ENCODE data around the gene ACE.

ACE gene

DNA sequence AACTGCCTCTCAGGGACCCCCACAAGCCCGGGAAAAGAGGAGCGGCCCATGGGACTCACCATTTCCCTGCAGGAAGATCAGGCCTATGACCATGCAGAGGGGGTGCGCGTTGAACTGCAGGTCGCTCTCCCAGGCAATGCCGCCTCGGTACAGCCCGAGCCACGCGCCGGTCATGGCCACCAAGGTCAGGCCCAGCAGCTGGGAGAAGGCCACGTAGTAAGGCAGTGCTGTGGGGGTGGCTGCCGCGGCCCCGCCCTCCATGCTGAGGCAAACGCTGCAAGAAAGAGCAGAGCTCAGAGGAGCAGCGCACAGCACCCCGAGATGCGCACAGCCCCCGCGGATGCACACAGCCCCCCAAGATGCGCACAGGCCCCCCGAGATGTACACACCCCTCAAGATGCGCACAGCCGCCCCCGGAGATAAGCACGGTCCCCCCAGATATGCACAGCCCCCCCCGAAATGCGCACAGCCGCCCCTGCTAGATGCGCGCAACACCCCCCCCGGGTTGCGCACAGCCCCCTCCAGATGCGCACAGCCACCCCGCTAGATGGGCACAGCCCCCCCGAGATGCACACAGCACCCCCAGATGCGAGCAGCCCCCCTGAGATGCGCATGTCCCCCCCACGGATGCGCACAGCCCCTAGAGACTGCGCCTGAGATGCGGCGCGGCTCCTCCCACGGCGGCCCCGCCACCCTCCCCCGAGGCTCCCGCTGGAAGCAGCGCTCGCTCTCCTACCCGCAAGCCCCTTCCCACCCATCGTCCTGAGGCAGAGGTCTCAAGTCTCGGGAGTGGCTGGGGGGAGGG is 39.4 kb upstream of the ACE start:
- no peak for TF ChIP-seq POLR2A (IDR thresholded peaks at IDR 0.05; ENCODE audit: low read depth, low read length)
- no peak for TF ChIP-seq TAF1 (IDR thresholded peaks at IDR 0.05; ENCODE audit: borderline replicate concordance, low read depth, low read length)
- no peak for TF ChIP-seq POLR2AphosphoS5 (IDR thresholded peaks at IDR 0.05; ENCODE audit: low read depth, low read length)
- FAIRE-seq (no peak), DNase-seq (ENCODE audit: insufficient read length) (no peak)

DNA sequence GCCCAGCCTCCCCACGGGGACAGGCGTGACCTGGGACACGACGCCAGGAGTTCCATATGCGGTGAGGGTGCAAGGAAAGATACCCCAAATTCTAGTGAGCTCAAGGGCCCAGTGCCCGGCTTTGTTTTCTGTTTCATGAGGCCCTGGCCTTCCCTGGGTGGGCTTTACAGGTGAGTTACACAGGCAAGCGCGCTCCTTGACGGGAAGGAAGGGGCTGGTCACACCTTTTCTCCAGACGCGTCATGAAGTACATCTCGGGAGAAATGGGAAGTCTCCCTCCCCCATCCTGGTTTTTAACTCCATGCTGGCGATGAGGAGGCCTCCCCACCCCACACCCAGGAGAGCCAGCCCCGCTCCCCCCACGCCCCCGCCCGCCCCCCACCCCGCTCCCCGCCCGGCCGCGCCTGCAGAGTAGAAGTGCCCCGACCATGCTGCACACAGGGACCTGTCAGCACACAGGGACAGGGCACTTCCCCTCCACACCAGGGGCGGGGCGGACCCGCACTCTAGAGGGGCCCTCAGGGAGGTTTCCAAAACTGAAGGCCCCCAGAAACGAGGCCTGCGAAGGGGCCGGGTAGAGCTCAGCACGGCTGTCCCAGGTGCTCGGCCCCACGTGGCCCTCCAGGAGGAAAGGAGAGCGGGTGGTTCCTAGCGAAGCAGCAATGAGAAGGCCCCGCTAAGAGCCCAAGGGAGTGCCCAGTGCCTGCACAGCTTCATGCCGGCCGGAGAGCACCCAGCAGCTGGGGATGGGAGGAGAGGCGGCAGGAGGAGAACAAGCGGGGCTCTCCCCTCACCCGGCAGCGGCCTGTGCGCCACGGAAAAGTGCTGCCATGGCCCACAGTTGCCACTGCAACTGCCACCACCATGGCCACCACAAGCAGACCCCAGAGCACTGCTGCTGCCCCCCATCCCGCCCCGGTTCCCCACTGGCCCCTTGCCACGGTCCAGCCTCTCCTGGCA is 38.5 kb upstream of the ACE start:
- DNase-seq (ENCODE audit: insufficient read length) (no peak), FAIRE-seq (no peak)
- TF ChIP-seq TAF1 (IDR thresholded peaks at IDR 0.05; ENCODE audit: borderline replicate concordance, low read depth, low read length), result no peak
- TF ChIP-seq POLR2A (IDR thresholded peaks at IDR 0.05; ENCODE audit: low read depth, low read length), result no peak
- TF ChIP-seq POLR2AphosphoS5 (IDR thresholded peaks at IDR 0.05; ENCODE audit: low read depth, low read length), result no peak

DNA sequence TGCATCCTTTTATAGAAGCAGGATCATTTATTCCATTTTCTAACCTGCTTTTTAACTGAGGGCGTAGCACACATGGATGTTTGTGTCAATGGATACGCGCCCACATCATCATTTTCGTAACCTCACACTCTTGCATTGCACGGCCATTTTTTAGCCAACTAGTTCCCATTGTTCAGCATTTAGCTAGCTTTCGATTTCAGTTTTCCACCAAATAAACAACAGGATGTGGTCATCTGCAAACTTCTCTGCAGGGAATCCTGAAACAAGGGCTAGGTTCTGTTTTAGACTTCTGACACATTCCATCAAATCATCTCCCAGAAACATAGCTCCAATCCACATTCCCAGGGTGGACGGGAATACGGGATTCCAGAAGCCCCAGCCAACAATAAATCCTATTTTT is 37.2 kb upstream of the ACE start:
- TF ChIP-seq TAF1 (IDR thresholded peaks at IDR 0.05; ENCODE audit: borderline replicate concordance, low read depth, low read length), result no peak
- no peak for TF ChIP-seq POLR2AphosphoS5 (IDR thresholded peaks at IDR 0.05; ENCODE audit: low read depth, low read length)
- no peak for TF ChIP-seq POLR2A (IDR thresholded peaks at IDR 0.05; ENCODE audit: low read depth, low read length)
- FAIRE-seq (no peak), DNase-seq (ENCODE audit: insufficient read length) (no peak)

DNA sequence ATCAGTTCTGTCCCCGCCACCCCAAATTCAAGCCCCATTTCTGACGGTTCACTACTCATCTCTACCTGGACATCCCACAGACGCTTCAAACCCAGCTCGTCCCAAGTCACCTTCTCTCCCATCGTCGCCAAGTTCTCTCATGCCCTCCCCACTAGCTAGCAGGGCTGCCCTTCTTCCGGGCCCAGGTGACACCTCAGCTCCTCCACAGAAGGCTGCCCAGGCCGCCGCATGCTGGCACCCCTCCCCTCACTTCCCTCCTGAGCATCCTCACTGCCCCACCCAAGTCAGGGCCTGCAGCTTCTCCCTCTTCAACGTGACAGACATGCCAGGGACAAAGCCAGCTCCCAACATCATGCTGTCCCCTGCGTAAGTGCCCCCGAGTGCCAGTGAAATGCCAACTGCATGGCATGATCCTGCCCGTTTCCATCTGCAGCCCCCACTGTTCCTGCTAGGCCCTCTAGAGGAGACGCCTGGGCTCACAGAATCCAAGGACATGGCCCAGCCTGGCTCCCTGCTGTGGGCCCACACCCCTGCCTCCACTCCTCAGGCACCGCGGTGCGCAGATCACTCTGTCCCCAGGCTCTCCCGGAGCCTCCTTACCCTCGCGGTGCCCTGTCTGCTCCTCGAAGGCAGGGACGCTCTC is 36.6 kb upstream of the ACE start:
- DNase-seq (ENCODE audit: insufficient read length) (no peak), FAIRE-seq (no peak)
- TF ChIP-seq TAF1 (IDR thresholded peaks at IDR 0.05; ENCODE audit: borderline replicate concordance, low read depth, low read length), result no peak
- no peak for TF ChIP-seq POLR2A (IDR thresholded peaks at IDR 0.05; ENCODE audit: low read depth, low read length)
- no peak for TF ChIP-seq POLR2AphosphoS5 (IDR thresholded peaks at IDR 0.05; ENCODE audit: low read depth, low read length)

DNA sequence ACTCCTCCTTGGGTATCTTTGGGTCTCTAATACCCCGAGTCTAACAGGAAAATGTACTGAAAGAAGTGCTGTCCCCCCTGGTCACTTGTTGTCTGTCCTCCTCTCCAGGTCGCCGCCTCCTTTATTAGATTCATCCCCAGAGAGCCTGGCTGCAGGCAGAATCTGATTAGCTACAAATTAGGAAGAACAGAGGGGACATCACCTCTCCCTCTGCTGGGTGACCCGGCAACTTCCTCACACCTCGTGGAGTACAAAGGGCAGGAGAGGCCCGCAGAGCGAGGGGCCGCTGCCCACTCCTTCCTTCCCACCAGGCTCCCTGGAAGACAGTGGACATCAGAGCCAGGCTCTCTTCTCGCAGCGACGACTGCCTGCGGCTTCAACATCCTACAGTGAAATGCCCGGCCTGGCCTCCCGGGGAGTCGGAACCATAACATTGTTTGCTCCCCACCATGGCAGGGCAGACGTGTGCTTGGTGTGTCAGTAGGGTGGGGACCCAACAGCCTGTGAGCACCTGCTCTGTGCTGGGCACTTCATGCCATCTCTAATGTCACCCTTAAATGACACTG is 36.0 kb upstream of the ACE start:
- no peak for DNase-seq (ENCODE audit: insufficient read length)

DNA sequence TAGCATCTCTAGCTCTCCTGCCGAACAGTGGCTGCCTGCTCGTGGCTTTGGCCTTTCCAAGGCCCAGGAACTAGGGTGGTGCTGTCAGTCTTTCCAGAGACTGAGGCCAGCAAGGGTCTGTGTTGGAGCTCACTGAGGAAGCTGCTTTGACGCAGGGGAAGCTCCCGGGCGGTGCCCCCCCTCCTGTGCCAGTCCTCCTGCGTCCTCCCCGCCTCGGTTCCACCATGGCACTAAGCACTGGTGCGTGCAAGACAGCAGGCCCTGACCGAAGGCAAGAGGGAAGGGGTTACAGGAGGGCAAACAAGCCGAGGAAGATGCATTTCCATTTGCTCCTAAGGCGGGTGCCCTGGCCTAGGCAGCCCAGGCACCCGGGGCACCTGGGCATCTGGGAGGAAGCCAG is 35.2 kb upstream of the ACE start:
- DNase-seq (ENCODE audit: insufficient read length) (no peak), FAIRE-seq (no peak)
- TF ChIP-seq POLR2AphosphoS5 (IDR thresholded peaks at IDR 0.05; ENCODE audit: low read depth, low read length), result no peak
- no peak for TF ChIP-seq TAF1 (IDR thresholded peaks at IDR 0.05; ENCODE audit: borderline replicate concordance, low read depth, low read length)
- no peak for TF ChIP-seq POLR2A (IDR thresholded peaks at IDR 0.05; ENCODE audit: low read depth, low read length)

More for the DNA sequence above, 36.0 kb upstream of the ACE start:
- no peak for TF ChIP-seq POLR2AphosphoS5 (IDR thresholded peaks at IDR 0.05; ENCODE audit: low read depth, low read length)
- TF ChIP-seq TAF1 (IDR thresholded peaks at IDR 0.05; ENCODE audit: borderline replicate concordance, low read depth, low read length), result no peak
- TF ChIP-seq POLR2A (IDR thresholded peaks at IDR 0.05; ENCODE audit: low read depth, low read length), result no peak
- no peak for FAIRE-seq

DNA sequence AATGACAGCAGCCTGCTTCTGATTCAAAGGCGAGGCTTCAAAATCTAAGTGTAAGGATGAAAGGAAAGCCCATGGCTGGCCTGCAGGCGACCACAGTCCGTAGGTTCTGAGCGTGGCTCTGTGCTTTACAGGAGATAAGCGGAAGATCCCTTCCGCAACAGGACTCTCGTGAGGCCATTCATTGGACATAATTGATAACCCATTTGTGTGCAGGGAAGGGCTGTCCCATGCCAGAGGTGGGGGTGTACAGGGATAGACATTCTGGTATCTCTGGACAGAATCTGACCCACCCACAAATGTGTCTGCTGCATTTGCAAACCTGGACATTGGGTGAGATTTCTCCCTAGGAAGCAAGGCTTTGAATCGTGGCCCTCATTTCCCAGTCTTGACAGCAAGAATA is 34.8 kb upstream of the ACE start:
- TF ChIP-seq TAF1 (IDR thresholded peaks at IDR 0.05; ENCODE audit: borderline replicate concordance, low read depth, low read length), result no peak
- TF ChIP-seq POLR2AphosphoS5 (IDR thresholded peaks at IDR 0.05; ENCODE audit: low read depth, low read length), result no peak
- no peak for TF ChIP-seq POLR2A (IDR thresholded peaks at IDR 0.05; ENCODE audit: low read depth, low read length)
- FAIRE-seq (no peak), DNase-seq (ENCODE audit: insufficient read length) (no peak)

DNA sequence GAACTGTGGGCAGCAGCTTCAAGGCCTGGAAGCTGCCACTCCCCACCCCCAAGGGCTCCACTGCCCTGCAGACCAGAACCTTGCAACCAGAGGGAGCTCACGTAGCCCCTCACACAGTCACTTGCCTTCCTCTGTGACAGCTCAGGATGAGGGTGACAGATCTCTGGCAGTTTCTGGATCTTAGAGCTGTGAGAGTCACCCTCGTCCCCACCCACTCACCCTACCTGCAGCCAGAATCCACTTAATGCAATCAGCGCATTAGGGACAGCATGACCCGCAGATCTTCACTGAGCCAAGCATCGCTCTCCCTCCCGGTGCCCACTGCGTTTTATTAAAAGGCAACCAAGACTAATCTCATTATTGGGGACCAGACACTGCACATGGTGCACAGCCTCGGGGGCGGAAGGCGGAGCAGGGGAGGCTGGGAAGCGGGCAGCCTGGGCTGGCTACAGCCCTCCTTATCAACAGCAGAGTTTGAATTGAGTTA is 34.3 kb upstream of the ACE start:
- TF ChIP-seq POLR2A (IDR thresholded peaks at IDR 0.05; ENCODE audit: low read depth, low read length), result no peak
- TF ChIP-seq POLR2AphosphoS5 (IDR thresholded peaks at IDR 0.05; ENCODE audit: low read depth, low read length), result no peak
- no peak for TF ChIP-seq TAF1 (IDR thresholded peaks at IDR 0.05; ENCODE audit: borderline replicate concordance, low read depth, low read length)
- DNase-seq (ENCODE audit: insufficient read length), result no peak
- FAIRE-seq, result no peak

DNA sequence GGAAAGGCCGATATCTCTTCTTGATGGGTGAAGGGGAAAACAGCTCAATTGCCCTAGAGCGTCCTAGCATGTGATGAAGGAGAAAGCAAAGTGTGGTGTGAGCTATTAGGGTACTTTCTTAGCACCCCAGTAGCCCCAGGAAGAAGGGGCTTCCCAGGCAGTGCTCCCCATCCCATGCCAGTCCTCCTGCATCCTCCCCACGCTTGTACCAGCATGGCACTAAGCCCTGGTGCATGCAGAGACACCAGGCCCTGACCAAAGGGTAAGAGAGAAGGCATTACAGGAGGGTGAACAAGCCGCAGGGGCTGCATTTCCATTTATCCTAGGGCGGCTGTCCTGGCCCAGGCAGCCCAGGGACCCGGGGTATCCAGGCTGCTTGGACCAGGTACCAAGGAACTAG is 33.8 kb upstream of the ACE start:
- no peak for FAIRE-seq

DNA sequence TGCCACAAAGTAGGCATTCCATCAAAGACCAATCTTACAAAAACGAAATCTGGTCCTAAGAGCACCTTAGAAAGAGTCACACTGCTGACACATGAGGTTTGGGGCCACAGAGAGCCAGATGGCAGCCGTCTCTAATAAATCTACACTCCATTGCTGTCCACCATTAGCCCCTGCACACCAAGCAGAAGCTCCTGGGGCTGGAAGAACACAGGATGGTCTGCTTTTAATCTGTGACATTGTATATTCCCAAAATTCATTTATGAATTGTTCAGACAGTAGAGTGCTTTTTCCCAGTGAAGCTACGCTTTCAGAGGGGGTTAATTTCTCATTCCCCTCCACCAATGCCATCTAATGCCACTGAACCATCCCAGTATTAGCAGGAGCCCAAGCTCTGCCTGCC is 32.4 kb upstream of the ACE start:
- FAIRE-seq (no peak), DNase-seq (ENCODE audit: insufficient read length) (no peak)
- TF ChIP-seq TAF1 (IDR thresholded peaks at IDR 0.05; ENCODE audit: borderline replicate concordance, low read depth, low read length), result no peak

More for the DNA sequence above, 33.8 kb upstream of the ACE start:
- no peak for TF ChIP-seq TAF1 (IDR thresholded peaks at IDR 0.05; ENCODE audit: borderline replicate concordance, low read depth, low read length)
- no peak for DNase-seq (ENCODE audit: insufficient read length)

DNA sequence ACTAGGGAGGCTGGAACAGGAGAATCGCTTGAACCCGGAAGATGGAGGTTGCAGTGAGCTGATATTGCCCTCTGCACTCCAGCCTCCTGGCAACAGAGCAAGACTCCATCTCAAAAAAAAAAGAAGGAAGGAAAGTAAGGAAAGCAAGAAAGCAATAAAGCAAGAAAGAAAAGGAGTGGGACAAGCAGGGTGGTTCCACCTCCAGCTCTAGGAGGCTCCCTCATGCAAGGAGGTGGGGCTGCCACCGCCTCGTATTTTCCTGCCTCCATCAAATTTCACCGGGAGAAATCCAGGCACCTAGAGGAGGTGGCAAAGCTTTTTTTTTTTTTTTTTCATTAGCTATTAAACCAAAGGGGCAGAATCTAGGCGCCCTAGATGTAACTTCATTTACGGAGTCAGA is 31.8 kb upstream of the ACE start:
- FAIRE-seq (no peak), DNase-seq (ENCODE audit: insufficient read length) (no peak)
- TF ChIP-seq POLR2A (IDR thresholded peaks at IDR 0.05; ENCODE audit: low read depth, low read length) (no peak), TAF1 (IDR thresholded peaks at IDR 0.05; ENCODE audit: borderline replicate concordance, low read depth, low read length) (no peak), POLR2AphosphoS5 (IDR thresholded peaks at IDR 0.05; ENCODE audit: low read depth, low read length) (no peak)
